Vagina (tissue), 2 donors: ENCODE results near the gene DCT.

Experiments
- POLR2A ChIP-seq, 2 donors: fragments of 450-650 bp; IDR thresholded peaks; one replicate each; pipeline ENCODE4 v1.6.1; 2017; ENCODE audit warnings: antibody characterized with exemption in 2 of 2, mild to moderate bottlenecking in 2 of 2, moderate library complexity in 2 of 2
- POLR2AphosphoS5 ChIP-seq, 2 donors: sonication (generic); formaldehyde crosslinking; IDR thresholded peaks; one replicate each; pipeline ENCODE4 v1.9.0; 2017; ENCODE audit warnings: antibody characterized with exemption in 2 of 2, mild to moderate bottlenecking in 2 of 2, low read depth in 1 of 2; ENCODE audit not compliant: insufficient read depth in 1 of 2
- TF ChIP-seq, protein P1 (sequence below), 3 experiments: fragments of 450-650 bp in 2 of 3; fragments of 200-600 bp in 1 of 3; sonication (generic) in 1 of 3; IDR thresholded peaks; one replicate each; pipeline ENCODE4 v1.5.1; 2017 to 2019; ENCODE audit warnings: antibody characterized with exemption in 3 of 3, mild to moderate bottlenecking in 2 of 3, moderate library complexity in 2 of 3

DNA sequence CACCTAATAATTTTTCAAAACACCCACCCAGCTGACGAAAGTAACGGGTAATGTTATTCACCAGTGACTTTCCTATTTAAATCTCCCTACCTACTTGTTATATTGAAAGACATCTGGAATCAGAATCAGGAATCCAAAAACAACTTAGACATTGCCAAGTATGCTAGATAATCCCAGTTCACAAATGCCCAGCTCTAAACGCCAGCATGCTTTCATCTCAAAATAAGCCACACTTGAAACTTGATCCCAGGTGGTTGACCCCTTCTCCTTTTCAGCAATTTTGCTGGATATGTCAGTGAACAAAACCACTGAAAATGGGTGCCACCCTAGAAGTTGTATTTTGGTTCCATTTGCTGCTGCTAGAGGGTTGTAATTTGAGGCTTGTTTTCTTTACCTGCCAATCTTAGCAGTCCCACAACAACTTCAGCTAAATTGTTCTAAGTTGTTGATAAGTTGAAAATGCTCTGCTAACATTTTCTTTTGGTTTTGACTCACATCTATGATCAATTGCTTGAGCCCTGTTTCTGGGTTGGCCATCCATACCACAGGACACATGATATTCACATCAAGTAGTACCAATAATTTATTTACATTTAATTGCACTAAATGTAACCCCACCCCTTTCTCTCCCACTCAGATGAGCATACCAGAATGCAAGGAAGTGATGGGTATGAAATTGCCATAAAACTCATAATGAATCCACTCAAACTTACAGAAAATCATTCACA, 66.4 kb downstream of the DCT start:
- TF ChIP-seq, protein P1, sequence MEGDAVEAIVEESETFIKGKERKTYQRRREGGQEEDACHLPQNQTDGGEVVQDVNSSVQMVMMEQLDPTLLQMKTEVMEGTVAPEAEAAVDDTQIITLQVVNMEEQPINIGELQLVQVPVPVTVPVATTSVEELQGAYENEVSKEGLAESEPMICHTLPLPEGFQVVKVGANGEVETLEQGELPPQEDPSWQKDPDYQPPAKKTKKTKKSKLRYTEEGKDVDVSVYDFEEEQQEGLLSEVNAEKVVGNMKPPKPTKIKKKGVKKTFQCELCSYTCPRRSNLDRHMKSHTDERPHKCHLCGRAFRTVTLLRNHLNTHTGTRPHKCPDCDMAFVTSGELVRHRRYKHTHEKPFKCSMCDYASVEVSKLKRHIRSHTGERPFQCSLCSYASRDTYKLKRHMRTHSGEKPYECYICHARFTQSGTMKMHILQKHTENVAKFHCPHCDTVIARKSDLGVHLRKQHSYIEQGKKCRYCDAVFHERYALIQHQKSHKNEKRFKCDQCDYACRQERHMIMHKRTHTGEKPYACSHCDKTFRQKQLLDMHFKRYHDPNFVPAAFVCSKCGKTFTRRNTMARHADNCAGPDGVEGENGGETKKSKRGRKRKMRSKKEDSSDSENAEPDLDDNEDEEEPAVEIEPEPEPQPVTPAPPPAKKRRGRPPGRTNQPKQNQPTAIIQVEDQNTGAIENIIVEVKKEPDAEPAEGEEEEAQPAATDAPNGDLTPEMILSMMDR (IDR thresholded peaks at IDR 0.05) = no peak
- no peak for TF ChIP-seq POLR2AphosphoS5 (IDR thresholded peaks at IDR 0.05; ENCODE audit: insufficient read depth in 1 of 2, low read depth in 1 of 2)
- no peak for TF ChIP-seq POLR2A (IDR thresholded peaks at IDR 0.05)
